Liver (tissue), 9 donors: ENCODE data around the gene NFATC1. TPM values are rescaled to one million over a fixed set of nuclear protein-coding genes. Genes with fewer than 3 reads are reported as not detected.

Source experiments
- DNase-seq: peaks from one replicate; pipeline ENCODE4 v3.0.0-alpha.2; 2017; ENCODE audit warnings: low spot score
- H3K27ac ChIP-seq, 2 donors: one replicate each; pipeline ENCODE4 v1.7.0; 2013; ENCODE audit warnings: inconsistent platforms in 2 of 2, low read length in 2 of 2, control low read depth in 1 of 2, low read depth in 1 of 2, mild to moderate bottlenecking in 1 of 2
- H3K27me3 ChIP-seq, 4 donors: one replicate each; pipeline versions ENCODE4 v1.6.1 to v1.7.0; 2013; ENCODE audit warnings: low read length in 3 of 4, inconsistent platforms in 1 of 4, mild to moderate bottlenecking in 1 of 4, moderate library complexity in 1 of 4; ENCODE audit not compliant: control insufficient read depth in 4 of 4, insufficient read depth in 4 of 4
- H3K36me3 ChIP-seq, 4 donors: one replicate each; pipeline versions ENCODE4 v1.6.1 to v1.7.0; 2013; ENCODE audit warnings: low read length in 3 of 4, mild to moderate bottlenecking in 3 of 4, low read depth in 1 of 4, moderate library complexity in 1 of 4; ENCODE audit not compliant: control insufficient read depth in 4 of 4, insufficient read depth in 3 of 4
- H3K4me1 ChIP-seq, 4 donors: one replicate each; pipeline versions ENCODE4 v1.6.1 to v1.7.0; 2013; ENCODE audit warnings: low read length in 3 of 4, mild to moderate bottlenecking in 3 of 4, moderate library complexity in 1 of 4; ENCODE audit not compliant: control insufficient read depth in 4 of 4, insufficient read depth in 4 of 4
- H3K4me3 ChIP-seq, 3 donors: one replicate each; pipeline versions ENCODE4 v1.6.1 to v1.7.0; 2013; ENCODE audit warnings: low read length in 3 of 3, control low read depth in 1 of 3, low read depth in 1 of 3, mild to moderate bottlenecking in 1 of 3
- H3K9ac ChIP-seq, 2 donors: one replicate each; pipeline ENCODE4 v1.7.0; 2013; ENCODE audit warnings: low read length in 2 of 2, mild to moderate bottlenecking in 2 of 2, moderate library complexity in 2 of 2, control low read depth in 1 of 2, low read depth in 1 of 2
- H3K9me3 ChIP-seq, 4 donors: one replicate each; pipeline versions ENCODE4 v1.6.1 to v1.7.0; 2013; ENCODE audit warnings: low read length in 3 of 4; ENCODE audit not compliant: control insufficient read depth in 4 of 4
- ATF3 ChIP-seq: IDR thresholded peaks from 2 replicates; pipeline ENCODE4 v1.6.1; 2016; ENCODE audit warnings: antibody characterized with exemption
- CTCF ChIP-seq: fragments of 150-350 bp; IDR thresholded peaks from 2 replicates; pipeline ENCODE4 v1.5.1; 2017; ENCODE audit warnings: improper control_type of control experiment, low read depth, low read length; ENCODE audit not compliant: missing input control
- EGR1 ChIP-seq, 2 donors: IDR thresholded peaks; 2 replicates each; pipeline ENCODE4 v1.6.1; 2016 to 2018; ENCODE audit warnings: antibody characterized with exemption in 2 of 2, low read depth in 2 of 2
- FOXA1 ChIP-seq: IDR thresholded peaks from 2 replicates; pipeline ENCODE4 v1.6.1; 2016; ENCODE audit warnings: antibody characterized with exemption
- FOXA2 ChIP-seq: IDR thresholded peaks from 2 replicates; pipeline ENCODE4 v1.6.1; 2016; ENCODE audit warnings: antibody characterized with exemption
- GABPA ChIP-seq, 2 donors: IDR thresholded peaks in 1 of 2; conservative IDR thresholded peaks in 1 of 2; 2 replicates each; pipeline ENCODE4 v1.6.1; 2016; ENCODE audit warnings: antibody characterized with exemption in 2 of 2, mild to moderate bottlenecking in 1 of 2, moderate library complexity in 1 of 2
- HNF4A ChIP-seq, 2 donors: conservative IDR thresholded peaks; 2 replicates each; pipeline ENCODE4 v1.6.1; 2016; ENCODE audit warnings: antibody characterized with exemption in 2 of 2, mild to moderate bottlenecking in 2 of 2
- JUND ChIP-seq, 2 donors: IDR thresholded peaks; 2 replicates each; pipeline ENCODE4 v1.6.1; 2016; ENCODE audit warnings: antibody characterized with exemption in 2 of 2
- MAX ChIP-seq: IDR thresholded peaks from 2 replicates; pipeline ENCODE4 v1.6.1; 2016; ENCODE audit warnings: antibody characterized with exemption
- NR2F2 ChIP-seq: IDR thresholded peaks from 2 replicates; pipeline ENCODE4 v1.6.1; 2016; ENCODE audit warnings: antibody characterized with exemption
- SP1 ChIP-seq: IDR thresholded peaks from 2 replicates; pipeline ENCODE4 v1.6.1; 2018; ENCODE audit warnings: antibody characterized with exemption, mild to moderate bottlenecking
- TAF1 ChIP-seq: conservative IDR thresholded peaks from 2 replicates; pipeline ENCODE4 v1.6.1; 2016; ENCODE audit warnings: antibody characterized with exemption, mild to moderate bottlenecking
- YY1 ChIP-seq: IDR thresholded peaks from 2 replicates; pipeline ENCODE4 v1.6.1; 2016; ENCODE audit warnings: antibody characterized with exemption, mild to moderate bottlenecking
- WGBS: extraction: QIAGEN DNeasy Blood & Tissue Kit; methylation state at CpG from one replicate; pipeline ENCODE4 v1.1.7; 2013; 5-methylcytosine and 5-hydroxymethylcytosine counted together
- polyA plus RNA-seq, 2 donors: library from polyadenylated mRNA; stranded (reverse) in 1 of 2; unstranded in 1 of 2; fragments of 200-250 nt in 1 of 2; fragments of >200 nt in 1 of 2; fragmentation: Nextera tagmentation in 1 of 2; extraction: Ambion mirVana in 1 of 2; gene quantifications; one replicate each; pipeline versions ENCODE4 v1.2.1 to v1.2.3, GENCODE V29; 2013 to 2015
- total RNA-seq, 2 donors: library from RNA; depleted of rRNA; stranded (reverse); fragments of >200 nt; gene quantifications; one replicate each; pipeline ENCODE4 v1.2.3, GENCODE V29; 2014
- TF ChIP-seq, protein P1 (sequence below): IDR thresholded peaks from 2 replicates; pipeline ENCODE4 v1.6.1; 2016; ENCODE audit warnings: antibody characterized with exemption, mild to moderate bottlenecking
- TF ChIP-seq, protein P2 (sequence below): IDR thresholded peaks from 2 replicates; pipeline ENCODE4 v1.6.1; 2016; ENCODE audit warnings: antibody characterized with exemption
- donor health status: healthy.
- donor health status: healthy.
- donor health status: healthy.
- donor health status: healthy.
- donor health status: healthy.

NFATC1 gene
- total and polyA plus RNA-seq, 4 donors: 0.57 to 2.2 (median 1.3) TPM

DNA sequence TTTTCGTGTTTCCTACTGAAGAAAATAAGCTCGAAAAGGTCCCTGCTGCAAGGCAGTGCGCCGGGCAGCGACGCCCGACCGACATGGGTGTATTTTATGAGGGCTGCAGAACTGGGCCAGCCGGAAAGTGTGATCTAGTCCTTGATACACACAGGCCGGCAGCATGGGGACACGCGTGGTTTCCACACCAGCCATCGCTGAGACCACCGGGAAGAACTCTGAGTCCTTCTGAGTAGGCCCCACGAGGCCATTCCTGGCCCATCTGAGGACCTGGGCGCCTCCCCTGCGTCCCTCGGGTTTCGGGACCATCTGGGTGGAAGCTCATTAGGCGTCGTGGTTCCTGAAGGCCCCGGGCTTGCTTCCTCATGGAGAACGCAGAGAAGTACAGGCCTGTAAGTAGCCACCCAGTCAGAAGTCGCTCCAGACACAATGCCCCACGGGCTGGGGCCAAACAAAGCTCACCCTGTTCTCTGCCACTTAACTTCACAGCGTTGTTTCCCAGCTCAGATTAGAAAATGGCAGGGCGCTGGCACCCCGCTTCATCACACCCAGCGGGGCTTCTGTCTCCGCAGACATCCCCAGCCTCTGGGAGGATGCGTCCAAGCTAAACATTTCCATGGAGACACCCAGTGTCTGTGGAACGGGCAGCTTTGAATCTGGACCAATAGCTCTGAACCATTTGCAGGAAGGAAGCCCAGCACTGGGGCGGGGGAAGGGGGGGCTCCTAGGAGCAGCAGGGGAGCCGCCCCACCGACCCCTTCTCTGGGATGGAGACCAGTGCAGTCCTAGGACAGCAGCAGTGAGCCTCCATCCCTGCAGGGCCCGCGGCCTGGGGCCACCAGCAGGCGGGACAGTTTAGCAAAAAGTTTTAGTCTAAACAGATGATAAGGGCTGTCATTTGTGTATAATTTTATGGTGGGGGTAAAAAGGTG lies 2.4 kb downstream of the NFATC1 start:
- Histone ChIP-seq H3K4me3 (peak overlapping the region in 1 of 3 donors; percentile 26), H3K4me1 (peaks cover 24 to 49% (median 28%) of the 10 kb centered on the region in 4 donors), H3K9me3 (no peaks in the 10 kb centered on the region), H3K27me3 (peaks cover 0 to 12% (median 1%) of the 10 kb centered on the region in 4 donors), H3K9ac (no peak overlapping the region), H3K36me3 (no peaks in the 10 kb centered on the region), H3K27ac (no peak overlapping the region)
- DNase-seq: no peak
- 44% methylated on average over 38 of the region's 38 CpGs for WGBS
- TF ChIP-seq, protein P1, sequence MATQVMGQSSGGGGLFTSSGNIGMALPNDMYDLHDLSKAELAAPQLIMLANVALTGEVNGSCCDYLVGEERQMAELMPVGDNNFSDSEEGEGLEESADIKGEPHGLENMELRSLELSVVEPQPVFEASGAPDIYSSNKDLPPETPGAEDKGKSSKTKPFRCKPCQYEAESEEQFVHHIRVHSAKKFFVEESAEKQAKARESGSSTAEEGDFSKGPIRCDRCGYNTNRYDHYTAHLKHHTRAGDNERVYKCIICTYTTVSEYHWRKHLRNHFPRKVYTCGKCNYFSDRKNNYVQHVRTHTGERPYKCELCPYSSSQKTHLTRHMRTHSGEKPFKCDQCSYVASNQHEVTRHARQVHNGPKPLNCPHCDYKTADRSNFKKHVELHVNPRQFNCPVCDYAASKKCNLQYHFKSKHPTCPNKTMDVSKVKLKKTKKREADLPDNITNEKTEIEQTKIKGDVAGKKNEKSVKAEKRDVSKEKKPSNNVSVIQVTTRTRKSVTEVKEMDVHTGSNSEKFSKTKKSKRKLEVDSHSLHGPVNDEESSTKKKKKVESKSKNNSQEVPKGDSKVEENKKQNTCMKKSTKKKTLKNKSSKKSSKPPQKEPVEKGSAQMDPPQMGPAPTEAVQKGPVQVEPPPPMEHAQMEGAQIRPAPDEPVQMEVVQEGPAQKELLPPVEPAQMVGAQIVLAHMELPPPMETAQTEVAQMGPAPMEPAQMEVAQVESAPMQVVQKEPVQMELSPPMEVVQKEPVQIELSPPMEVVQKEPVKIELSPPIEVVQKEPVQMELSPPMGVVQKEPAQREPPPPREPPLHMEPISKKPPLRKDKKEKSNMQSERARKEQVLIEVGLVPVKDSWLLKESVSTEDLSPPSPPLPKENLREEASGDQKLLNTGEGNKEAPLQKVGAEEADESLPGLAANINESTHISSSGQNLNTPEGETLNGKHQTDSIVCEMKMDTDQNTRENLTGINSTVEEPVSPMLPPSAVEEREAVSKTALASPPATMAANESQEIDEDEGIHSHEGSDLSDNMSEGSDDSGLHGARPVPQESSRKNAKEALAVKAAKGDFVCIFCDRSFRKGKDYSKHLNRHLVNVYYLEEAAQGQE: no peak
- no peak for TF ChIP-seq SP1
- TF ChIP-seq HNF4A (conservative IDR thresholded peaks at IDR 0.05): no peak
- TF ChIP-seq, protein P2, sequence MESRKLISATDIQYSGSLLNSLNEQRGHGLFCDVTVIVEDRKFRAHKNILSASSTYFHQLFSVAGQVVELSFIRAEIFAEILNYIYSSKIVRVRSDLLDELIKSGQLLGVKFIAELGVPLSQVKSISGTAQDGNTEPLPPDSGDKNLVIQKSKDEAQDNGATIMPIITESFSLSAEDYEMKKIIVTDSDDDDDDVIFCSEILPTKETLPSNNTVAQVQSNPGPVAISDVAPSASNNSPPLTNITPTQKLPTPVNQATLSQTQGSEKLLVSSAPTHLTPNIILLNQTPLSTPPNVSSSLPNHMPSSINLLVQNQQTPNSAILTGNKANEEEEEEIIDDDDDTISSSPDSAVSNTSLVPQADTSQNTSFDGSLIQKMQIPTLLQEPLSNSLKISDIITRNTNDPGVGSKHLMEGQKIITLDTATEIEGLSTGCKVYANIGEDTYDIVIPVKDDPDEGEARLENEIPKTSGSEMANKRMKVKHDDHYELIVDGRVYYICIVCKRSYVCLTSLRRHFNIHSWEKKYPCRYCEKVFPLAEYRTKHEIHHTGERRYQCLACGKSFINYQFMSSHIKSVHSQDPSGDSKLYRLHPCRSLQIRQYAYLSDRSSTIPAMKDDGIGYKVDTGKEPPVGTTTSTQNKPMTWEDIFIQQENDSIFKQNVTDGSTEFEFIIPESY: no peak
- no peak for TF ChIP-seq ATF3
- no peak for TF ChIP-seq CTCF
- TF ChIP-seq TAF1: no peak
- no peak for TF ChIP-seq FOXA2
- TF ChIP-seq YY1: no peak
- TF ChIP-seq EGR1 (IDR thresholded peaks at IDR 0.05; ENCODE audit: low read depth in 2 of 2): no peak
- TF ChIP-seq NR2F2: no peak
- TF ChIP-seq GABPA (IDR thresholded peaks at IDR 0.05 in 1 of 2, conservative IDR thresholded peaks at IDR 0.05 in 1 of 2): no peak
- no peak for TF ChIP-seq FOXA1
- TF ChIP-seq MAX: no peak
- TF ChIP-seq JUND (IDR thresholded peaks at IDR 0.05): no peak
